Endometrial microvascular endothelial cells (primary cell): ENCODE measurements around the gene BMP8B. TPM values are rescaled to one million over a fixed set of nuclear protein-coding genes. Genes with fewer than 3 reads are reported as not detected.
"Not testable (repeated sequence)": the region's sequence is repeated elsewhere in the genome, so short reads cannot be mapped to it uniquely, and the experiment has no call there.

ENCODE experiments used
- in situ Hi-C: cut with HindIII; loops from 2 replicates; pipeline ENCODE4 v1.10.0; 2017; ENCODE audit warnings: low sequenced_read_pairs, low pct_unique_long_range_greater_than_20kb; ENCODE audit errors: inconsistent ontology term
- total RNA-seq: library from RNA; depleted of rRNA; stranded (reverse); fragments of >200 nt; gene quantifications from one replicate; pipeline ENCODE4 v1.2.3, GENCODE V29; 2015; ENCODE audit errors: inconsistent ontology term

The BMP8B gene
- total RNA-seq, 1 donor from 2014 or later: not detected

DNA sequence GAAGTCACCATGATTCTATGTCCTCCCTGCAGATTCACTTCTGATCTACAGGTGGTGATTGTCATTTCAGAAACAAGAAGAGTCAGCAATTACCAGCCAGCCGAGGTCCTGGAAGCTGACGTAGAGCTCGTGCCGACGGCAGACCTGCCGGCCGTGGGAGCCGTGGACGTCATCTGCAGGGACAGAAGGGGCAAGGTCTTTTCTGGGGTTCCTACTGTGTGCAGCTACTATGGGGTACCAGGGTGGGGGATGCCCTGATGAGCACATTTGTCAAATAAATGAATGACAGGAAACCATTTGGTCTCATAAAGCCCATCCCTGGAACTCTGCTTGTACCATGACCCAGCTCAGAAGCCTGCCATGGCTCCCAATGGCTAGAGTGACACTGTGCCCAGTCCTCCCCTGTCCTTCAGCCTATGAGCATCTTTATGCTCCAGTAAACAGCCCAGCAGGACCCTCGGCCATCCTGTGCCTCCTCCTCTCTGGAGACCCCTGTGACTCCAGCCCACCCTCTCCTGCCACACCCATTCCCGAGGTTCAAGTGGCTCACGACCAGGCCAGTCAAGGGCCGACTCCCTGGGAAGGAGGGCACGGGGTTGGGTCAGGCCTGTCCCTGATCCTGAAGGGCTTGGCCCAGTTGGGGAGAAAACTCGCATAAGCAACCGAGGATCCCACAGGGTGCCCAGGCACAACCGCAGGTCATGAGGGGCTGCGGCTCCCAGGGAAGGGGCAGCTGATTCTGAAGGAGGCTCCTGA lies 24.9 kb downstream of the BMP8B start:
- in situ Hi-C loops: not testable (repeated sequence)

DNA sequence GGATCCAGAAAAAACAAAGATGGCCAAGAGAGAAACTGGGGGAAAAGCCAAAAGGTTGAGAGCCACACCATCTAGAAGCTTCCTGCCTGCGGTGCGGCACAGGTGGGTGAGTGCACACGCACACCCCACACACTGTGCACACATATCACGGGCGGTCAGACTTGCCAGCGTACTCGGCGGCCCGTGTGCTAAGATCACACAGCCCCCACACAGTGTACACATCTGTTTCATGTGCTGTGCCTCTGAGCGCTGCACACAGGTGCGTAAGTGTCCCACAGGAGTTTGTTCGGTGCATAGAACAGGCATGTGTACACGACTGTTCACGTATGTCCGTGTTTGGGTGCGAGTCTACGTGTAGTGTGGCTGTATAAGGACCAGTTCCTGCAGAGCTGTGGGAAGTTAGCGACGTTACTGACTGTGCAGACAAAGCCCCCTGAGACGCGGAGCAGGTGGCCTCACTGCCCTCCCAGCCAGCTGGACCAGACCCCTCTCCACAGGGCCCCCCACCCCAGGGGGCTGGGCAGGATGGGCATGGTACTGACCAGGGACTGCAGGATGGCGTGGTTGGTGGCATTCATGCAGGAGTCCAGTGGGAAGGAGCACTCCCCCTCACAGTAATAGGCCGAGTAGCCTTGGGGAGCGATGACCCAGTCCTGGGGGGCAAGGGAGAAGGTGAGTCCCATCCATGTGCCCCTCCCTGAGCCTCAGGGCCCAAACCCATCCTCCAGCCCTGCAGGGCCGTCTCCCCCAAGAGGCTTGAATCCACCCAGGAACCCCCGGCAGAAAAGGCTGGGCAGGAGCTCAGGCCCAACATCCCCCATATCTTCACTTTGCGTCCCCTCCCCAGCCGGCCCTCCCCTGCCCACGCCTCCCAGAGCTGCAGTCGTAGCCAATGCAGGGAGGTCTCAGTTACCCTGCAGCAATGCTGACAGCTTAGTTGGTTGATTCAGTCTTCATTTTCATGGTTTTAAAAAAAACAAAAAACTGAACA lies 25.8 kb downstream of the BMP8B start:
- in situ Hi-C loops: no loop called here

DNA sequence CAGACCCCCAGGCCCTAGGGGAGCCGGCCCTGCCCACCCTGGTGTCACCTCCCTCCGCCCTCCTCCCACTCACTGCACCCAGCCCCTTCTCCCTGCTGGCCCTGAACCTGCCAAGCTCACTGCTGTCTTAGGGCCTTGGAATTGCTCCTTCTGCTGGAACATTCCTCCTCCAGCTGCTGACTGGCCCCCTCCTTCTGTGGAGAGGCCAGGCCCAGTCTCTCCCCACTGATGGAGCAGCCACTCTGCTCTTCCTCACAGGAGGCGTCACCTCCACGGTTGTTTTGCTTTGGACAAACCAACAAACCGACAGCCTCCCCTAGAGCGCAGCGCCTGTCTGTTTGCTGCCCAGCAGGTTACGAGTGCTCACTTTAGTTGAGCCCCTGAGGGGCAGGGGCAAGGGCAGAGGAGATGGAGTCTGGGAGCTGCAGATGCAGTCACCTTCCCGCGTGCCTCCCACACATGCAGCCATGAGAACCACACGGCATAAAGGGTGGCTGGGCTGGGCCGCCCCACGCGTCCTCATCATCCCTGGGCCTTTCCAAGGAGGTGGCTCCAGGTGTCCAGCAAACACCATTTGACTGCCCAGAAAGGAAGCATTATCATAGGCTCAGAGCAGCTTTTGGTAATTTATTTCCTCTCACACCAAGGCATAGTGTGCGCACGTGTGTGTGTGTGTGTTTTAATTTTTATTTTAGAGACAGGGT lies 27.0 kb downstream of the BMP8B start:
- in situ Hi-C loops: no loop called here

DNA sequence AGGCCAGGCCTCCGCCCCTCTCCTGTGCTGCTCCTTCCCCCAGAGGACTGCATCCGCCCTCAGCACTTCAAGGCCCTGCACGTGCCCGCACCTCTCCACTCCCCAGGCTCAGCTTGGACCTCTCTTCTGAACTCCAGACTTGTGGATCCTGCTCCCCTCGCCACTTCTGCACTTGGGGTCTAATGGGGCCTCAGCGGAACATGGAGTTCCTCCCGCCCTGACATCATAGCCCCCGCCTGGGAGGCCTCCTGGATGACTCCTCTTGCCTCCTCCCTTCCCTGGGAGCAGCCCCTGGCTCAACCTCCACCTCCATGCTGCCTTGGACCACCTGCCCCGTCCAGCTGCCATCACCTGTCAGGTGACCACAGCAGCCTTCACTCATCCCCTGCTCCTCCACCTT lies 27.6 kb downstream of the BMP8B start:
- in situ Hi-C loops: no loop called here

DNA sequence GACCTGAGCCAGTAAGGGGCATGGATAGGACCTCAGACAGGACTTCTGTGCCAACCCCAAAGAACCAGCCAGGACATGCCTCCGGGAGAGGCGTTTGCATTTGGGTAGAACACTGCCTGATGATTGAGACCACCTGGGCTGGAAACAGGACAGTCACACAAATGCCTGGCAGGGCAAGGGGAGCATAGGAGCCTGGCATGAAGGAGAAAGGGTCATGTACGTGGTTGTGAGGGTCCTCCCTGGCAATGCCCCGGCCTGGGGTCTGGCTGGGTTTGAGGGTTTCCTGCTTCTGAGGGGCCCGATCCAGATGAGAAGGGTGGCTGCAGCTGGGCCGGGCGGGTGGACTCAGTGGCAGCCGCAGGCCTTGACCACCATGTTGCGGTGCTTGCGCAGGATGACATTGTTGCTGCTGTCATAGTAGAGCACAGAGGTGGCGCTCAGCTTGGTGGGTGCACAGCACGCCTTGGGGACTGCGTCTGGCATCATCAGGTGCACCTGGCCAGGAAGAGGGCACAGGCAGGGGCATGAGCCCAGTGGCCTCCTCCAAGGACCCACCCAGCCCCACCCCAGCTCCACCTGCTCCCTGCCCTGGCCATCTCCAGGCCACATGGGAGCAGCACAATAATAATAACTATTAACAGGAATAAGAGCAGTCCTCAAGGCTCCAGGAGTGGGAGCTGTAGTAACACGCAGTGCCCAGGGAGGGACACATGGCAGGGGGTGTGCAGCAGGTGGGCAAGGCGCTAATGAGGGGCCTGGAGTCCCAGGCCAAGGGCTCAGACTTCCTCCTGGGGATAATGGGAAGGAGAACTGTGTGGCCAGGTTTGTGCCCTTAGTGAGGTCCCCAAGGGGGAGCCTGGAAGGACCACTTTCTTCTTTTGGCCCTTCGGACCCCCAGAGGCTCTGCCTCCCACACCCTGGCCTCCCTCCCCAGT lies 28.3 kb downstream of the BMP8B start:
- in situ Hi-C loops: no loop called here

DNA sequence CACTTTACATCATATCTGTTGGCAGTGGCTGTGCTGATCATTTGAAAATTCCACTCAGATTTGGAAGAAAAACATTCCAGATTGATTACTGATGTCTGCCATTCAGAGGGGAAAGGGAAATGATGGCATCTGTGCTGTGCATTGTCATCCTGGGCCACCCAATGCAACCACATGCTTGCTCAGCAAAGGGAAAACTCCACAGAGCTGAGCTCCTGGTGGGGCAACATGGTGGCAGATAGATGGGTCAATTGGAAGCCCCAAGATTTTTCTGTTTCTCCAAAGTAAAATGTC lies 29.3 kb downstream of the BMP8B start:
- in situ Hi-C loops: no loop called here

DNA sequence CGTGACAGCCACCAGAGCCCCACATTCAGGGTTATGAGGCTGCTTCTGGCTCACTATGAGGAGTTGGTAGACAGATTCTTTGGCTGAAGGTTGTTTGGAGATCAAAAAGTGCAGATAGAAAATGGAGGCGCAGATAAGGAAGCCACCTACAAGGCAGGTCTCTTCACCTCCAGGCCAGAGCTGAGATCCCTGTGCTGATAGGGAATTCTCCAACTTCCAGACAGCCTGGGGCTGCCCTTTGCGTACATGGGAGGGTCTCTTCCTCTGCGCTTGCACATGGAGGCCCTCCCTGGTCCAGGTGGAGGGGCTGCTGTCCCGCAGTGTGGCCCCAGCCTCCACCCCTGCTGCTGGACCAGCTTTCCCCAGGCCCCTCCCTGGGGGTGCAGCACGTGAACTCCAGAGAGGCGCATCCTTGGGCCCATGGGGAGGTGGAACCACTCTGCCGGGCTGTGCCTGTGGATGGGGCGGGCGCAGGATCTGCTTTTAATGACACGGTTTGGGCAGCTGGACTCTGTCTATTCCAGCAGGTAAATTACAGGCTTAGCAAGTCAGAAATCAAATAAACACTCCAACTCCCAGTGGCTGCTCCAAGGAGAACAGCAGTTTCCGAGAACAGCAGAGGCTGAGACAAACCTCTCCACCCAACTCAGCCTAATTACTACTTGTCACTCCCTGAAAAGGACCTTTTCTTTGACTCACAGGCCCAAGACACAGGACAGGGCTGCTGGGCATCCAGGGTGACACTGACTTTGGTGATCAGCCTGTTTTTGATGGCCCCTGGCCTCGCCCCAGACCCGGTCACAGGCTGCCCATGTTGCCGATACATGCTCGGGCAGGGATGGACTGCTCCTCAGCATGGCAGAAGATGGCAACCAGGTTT lies 29.9 kb downstream of the BMP8B start:
- in situ Hi-C loops: no loop called here

DNA sequence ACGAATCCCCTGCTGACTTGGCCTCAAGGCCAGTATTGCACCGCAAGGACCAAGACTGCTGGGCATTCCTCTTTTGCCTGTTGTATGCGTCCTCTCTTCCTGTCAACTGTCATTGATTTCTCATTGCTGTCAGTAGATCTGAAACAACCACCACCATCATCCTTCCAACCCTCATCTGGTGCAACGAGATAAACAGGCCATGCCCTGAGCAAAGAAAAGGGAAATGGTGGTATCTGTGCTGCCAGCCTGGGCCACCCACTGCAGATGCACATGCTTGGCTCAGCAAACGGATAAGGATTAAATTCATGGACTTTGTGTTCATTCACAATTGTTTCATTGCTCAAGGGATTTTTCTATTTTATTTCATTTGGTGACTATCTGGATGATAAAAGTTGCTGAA lies 31.2 kb downstream of the BMP8B start:
- in situ Hi-C loops: no loop called here

DNA sequence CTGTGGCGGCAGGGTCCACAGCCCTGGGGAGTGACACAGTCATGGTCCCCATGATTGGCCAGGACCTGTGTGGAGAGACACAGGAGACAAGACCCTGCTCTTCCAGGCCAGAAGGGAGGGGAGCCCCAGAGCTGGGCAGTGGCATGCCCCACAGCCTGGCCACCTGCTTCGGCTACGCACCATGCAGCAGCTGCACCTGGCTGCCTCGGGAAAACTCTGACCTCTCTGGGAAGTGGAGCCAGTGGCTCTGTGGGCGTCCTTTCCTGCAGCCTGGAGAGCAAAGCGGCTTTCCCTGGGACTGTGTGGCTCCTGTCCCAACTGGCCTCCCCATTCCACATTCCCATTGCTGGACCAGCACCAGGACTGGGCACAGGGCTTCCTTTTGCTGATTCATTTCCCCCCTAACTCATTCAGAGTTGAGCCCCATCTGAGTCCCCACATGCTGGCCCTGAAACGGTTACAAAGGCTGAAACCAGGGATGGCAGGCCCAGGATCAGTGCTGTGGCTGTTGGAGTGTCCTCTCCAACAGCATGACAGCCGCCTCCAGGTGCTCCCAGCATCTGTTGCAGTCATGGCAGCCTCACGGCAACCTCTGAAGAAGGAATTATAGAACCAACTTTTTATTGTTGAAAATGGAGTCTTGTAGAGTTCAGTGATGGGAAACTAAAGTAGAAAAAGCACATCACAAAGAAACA lies 32.6 kb downstream of the BMP8B start:
- in situ Hi-C loops: no loop called here

DNA sequence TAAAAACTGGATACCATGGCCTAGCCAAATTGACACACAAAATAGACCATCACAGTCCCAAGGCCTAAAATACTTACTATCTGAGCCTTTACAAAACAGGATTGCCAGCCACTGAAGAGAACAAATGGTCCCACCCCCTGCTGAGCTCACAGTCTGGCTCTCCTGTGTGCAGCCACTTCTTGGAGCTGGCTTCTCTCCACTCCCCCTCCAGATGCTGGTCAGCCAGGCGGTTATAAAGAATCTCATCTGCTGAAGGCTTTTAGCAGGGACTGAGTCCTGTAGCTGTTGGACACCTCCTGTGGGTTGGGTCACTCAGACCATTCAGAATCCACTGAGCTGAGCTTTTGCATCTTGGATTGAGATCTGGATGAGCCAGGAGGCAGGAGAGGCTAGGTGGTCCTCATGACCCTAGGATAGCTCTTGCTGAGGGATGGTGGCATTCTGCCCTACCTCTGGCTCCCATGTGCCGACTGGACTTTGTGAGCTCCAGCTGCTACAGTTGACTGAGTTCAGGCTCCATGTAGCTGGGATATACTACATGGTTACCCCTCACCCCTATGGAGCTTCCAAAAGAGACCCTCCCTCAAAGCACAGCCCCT lies 33.7 kb downstream of the BMP8B start:
- in situ Hi-C loops: no loop called here

DNA sequence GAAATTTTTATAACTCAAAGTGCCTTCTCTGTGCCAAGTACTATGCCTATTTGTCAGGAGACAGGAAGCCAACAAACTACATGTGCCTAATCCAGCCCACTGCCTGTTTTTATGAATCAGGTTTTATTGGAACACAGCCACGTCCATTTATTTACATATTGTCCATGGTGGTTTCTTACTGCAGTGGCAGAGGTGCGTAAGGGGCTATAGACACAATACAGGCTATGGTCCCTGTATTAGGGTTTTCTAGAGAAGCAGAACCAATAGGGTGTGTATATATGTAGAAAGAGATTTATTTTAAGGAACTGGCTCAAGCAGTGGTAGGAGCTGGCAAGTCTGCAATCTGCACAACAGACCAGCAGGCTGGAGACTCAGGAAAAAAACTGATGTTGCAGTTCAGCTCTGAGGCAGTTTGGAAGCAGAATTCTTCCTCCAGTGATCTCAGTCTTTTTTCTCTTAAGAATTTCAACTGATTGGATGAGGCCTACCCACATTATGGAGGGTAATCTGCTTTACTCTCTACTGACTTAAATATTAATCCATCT lies 34.6 kb downstream of the BMP8B start:
- in situ Hi-C loops: no loop called here

DNA sequence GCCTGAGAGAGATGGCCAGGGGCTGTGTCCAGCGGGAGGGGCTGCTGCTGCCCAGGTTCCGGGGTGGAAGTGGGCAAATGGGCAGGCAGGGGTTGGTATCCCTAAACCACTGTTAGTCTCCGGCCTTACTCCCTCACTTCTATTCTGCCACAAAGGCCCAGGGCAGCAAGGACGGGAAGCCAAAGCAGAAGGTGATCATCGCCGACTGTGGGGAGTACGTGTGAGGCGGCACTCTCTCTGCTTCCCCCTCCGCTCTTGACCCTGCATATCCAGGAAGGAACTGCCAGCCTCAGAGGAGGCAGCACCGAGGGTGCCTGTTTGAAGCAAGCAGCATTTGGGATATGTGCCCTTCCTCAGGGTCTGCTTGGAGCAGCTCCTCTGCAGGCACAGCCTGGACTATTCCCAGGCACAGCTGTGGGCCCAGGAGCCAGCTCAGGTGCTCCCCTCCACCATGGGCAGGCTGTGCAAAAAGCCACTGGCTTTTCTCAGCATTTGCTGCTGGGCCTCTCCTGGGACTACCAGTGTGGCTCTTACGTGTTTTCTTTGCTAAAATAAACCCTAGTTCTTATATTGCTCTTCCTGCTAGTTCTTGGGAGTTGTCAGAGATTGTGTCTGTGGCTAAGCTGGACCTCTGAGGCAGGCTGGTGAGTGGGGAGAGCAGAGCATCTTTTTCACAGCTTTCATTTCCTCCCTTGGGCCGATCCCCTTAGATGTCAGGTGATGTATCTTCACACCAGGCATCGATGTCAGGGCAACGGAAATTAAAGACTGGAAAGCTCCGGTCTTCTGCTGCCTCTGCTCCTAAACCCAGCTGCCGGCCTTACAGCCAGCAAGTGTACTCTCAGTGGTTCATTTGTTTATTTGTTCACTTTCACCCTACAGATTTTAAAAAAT lies 35.3 kb downstream of the BMP8B start:
- in situ Hi-C loops: no loop called here

DNA sequence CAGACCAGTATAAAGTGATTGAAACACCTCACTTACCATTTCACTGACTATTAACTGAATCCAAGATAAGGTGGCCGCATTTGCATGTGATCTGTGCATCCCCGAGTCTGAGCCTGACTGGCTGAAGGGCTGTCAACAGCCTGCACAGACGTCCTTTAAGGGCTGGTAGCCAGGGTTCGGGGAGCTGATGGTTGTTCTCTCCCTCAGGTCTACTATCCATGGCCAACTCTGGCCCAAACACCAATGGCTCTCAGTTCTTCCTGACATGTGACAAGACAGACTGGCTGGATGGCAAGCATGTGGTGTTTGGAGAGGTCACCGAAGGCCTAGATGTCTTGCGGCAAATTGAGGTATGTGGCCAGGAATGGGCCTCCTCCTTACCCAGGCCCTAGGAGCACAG lies 36.0 kb downstream of the BMP8B start:
- in situ Hi-C loops: no loop called here

DNA sequence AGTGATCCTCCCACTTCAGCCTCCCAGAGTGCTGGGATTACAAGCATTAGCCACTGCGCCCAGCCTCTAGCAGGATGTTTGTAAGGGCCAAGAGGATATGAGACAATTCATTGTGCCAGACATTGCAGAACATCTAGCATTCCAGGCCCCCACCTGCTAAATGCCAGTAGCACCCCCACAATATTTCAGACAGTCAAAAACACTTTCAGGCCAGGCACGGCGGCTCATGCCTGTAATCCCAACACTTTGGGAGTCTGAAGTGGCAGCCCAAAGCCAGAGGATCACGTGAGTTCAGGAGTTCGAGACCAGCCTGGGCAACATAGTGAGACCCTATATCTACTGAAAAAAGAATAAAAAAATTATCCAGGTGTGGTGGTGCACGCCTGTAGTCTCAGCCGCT lies 37.1 kb downstream of the BMP8B start:
- in situ Hi-C loops: no loop called here

DNA sequence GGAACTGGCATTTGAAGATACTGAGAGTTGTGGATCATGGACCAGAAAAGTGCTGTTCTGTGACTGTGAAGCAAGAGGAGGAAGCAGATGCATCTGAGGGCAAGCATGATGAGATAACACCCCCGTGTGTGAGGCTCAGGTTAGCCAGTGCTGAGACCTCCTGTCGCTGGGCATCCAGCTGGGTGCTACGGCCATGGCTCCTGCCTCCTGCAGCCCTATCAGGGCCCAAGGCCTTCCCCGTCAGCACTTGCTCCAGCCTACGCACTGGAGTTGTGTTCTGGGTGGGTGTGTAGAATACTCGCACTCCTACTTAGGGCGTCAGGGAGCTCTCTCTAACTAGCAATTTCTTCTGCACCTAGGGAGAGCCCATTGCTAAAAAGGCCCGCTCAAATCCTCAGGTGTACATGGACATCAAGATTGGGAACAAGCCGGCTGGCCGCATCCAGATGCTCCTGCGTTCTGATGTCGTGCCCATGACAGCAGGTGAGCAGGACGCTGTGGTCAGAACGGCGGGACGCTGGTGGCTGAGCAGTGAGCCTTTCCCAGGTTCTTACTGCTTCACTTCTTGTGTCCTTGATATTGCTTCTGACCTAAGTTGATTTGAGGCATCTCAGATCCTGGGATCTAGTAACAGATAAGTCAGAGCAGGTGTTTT lies 43.5 kb downstream of the BMP8B start:
- in situ Hi-C loops: loop anchor here (25.0 kb wide), 1 partner anchor 108 kb away; the partner anchor contains the start of gene HEYL
